CD4-positive, alpha-beta T cell treated with Interleukin-6 for 4 hours (primary cell): ENCODE results near the gene TNK2.
A peak's percentile ranks its signal among the peaks of the same experiment; 100 is the strongest.
"Not testable (repeated sequence)": the region's sequence is repeated elsewhere in the genome, so short reads cannot be mapped to it uniquely, and the experiment has no call there.

ENCODE experiments used
- DNase-seq: peaks from one replicate; pipeline ENCODE4 v3.0.0-alpha.2; 2020; ENCODE audit warnings: mixed read lengths

TNK2 gene

GRCh38 chr3:195867631-195868335 lies 40.6 kb downstream of the TNK2 start:
- no peak for DNase-seq

- DNase-seq = no peak
Measured at GRCh38 chr3:195866686-195867511, 41.5 kb downstream of the TNK2 start.

GRCh38 chr3:195865752-195866151 lies 42.6 kb downstream of the TNK2 start:
- DNase-seq = no peak

DNA sequence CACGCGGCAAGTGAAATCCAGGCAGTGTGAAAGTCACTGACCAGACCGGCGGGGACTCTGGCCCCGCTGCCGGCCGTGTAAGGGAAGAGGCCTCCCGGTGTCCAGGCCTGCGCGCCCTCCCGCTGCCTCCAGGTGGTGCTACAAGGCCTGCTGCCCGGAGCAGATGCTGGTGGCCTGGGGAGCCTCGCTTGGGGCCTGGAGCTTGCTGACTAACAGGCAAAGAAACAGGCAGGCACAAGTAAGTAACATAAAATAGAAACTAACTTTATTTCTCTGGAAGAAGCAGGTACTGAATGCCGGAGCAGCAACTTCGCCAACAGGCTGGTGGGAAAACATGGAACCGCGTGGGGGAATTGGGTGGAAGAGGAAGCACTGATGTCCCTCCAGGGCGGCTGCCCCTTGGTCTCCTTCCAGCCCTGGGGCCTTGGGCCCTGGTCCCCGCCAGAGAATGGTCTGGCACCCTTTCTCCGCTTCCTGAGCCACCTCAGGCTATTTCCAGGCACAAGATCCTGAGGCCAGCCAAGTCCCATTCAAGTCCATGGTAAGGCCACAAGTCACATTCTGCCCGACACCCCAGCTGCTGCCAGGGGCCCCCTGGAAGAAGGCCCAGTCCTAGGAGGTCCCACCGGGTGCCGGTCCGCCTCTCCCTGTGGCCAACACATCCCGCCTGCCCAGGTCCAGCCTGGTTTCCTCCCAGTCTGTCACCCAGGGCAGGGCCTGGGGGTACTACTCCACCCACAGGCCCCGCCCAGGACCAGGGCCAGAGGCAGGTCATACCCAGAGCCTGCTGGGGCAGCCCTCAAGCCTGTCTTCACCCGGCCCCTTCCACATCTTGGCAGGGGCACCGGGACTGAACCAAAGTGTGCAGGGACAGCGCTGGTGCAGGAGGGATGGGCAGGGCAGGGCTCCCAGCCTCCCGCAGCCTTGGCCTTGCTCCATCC lies 45.0 kb downstream of the TNK2 start:
- peak; percentile 69 for DNase-seq

DNA sequence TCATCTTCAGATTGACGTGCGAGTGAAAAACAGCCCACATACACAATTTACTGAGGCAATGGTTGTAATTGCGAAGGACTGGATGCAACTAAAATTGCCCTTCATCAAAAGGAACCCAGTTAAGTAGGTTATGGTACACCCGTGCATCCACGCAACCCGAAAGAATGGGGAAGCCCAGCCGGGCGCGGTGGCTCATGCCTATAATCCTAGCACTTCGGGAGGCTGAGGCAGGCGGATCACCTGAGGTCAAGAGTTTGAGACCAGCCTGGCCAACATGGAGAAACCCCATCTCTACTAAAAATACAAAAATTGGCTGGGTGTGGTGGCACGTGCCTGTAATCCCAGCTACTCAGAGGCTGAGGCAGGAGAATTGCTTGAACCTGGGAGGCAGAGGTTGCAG lies 46.0 kb downstream of the TNK2 start:
- DNase-seq = not testable (repeated sequence)

- DNase-seq = no peak
Measured at GRCh38 chr3:195860456-195860855, 47.9 kb downstream of the TNK2 start.

DNA sequence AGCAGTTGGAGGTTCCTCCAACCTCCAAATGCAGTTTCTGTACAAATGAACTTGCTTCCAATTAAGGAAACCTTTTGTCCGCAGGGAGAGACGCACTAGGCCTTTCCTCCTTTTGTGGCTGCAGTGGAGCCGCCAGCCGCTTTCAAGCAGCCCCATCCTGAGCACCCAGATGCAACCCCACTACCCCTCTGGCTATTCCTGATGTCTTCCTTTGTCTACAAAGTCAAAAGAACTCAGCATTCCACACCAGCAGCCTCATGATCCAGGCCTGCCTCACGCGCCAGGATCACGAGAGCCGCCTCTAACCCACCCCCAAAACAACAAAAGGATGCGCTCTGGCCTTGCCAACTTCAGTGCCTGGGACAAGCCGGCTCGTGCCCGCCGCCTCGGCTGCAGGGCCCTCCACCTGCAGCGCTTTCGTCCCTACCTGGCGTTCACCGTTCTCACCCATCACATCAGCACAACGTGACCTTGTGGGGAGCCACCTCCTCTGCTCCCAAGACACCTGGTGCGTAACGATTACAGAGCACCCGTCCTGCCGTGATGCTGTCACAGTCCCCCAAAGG lies 48.4 kb downstream of the TNK2 start:
- DNase-seq = no peak

DNA sequence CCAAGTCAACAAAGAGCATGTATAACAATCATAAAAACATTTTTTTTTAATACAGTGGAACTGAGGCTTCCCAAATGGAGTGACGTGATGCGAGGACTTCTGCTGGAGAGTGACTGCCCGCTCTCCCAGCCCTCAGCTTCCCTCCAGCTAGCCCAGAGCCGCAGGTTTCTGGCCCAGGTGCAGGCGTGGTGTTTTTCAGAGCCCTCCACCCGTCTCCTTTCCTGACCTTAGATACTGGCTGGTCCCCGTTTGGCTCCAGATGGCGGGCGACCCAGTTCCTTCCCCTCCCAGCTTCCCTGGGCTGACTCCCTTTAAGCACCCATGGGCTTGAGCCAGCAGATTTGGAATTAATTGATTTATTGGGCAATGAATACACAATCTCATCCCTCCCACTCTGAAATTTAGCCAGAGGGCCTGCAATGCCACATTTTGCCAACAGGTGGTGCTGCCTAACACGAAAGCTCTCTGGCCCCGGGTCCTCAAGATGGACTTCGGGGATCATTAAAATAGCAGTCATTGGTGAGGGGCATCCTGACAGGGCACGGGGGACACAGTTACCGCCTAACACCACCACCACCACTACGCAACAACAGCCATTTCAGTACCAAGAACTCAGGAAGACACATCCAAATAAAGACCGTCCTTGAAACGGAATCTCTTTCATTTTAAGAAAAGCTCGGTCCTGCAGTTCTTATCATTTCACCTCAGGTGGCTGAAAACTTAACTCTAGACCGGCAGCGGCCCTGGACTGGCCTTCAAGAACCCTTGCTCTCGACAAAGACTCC lies 49.1 kb downstream of the TNK2 start:
- peak; percentile 79 for DNase-seq

DNA sequence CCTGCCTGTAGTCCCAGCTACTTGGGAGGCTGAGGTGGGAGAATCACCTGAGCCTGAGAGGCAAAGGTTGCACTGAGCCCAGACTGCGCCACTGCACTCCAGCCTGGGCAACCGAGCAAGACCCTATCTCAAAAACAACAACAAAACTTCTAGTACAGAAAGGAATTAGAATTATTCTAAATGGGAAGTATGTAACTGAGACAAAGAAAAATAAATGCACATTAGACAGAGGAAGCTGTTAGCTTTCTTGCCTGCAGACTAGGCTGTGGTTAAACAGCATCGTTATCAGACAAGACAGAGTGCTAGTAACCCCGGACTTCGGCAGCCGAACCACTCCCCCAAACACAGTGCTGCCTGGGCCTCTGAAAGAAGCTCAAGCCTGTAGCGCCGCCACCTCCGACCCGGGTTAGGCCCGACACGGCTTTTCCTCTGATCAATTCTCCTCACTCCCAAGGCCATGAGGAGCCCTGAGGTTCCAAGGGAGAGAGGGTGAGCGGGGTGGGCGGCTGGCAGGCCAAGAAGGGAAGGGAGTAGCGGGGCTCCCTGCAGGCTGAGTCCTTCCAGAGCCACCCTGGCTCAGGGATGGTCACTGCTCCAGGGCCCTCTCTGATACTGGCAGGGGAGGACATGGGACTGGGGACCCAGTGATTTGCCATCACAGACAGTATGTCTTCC lies 51.8 kb downstream of the TNK2 start:
- no peak for DNase-seq

- DNase-seq = no peak
Measured at GRCh38 chr3:195855471-195856409, 52.6 kb downstream of the TNK2 start.

DNA sequence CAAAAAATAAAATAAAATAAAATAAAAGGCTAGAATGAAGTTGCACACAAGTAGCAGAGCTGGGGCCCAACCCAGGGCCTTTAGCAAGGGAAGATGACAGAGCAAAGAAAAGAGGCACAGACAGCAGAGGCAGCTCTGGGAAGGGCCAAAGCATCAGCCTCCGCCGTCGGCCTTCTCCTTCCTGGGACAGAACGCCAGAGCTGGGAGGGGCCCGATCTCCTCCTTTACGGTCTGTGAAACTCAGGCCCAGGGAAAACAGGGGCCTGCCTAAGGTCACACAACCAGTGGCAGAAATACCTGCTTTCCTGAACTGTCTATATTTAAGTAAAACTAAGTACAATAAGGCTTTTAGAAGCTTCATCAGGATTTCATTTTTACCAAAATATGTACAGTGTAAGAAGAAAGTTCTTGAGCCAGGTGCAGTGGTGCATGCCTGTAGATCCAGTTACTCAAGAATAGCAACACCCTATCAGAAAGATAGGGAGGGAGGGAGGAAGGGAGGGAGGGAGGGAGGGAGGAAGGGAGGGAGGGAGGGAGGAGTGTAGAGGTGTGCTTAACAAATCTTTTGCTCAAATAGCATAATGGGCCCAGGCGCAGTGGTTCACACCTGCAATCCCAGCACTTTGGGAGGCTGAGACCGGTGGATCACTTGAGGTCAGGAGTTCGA lies 53.6 kb downstream of the TNK2 start:
- no peak for DNase-seq

DNA sequence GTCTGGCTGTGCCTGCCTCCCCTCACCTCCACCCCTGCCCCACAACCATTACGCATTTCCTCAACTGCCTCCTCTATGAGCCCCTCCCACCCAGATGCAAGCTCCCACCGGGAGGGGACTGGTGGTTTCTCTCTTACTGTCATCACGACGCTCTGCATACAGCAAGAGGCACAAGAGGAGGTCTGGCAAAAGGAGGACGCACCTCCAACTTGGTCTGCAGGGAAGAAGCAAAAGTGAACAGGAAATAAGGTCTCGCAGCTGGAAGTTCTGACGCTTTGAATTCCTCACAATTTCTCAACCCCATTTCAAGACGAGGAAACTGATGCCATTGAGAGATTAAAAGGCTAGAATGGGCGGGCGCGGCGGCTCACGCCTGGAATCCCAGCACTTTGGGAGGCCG lies 54.4 kb downstream of the TNK2 start:
- no peak for DNase-seq

- no peak for DNase-seq
Measured at GRCh38 chr3:195853036-195853435, 55.3 kb downstream of the TNK2 start.

- DNase-seq = peak; percentile 91
Measured at GRCh38 chr3:195850857-195851543, 57.4 kb downstream of the TNK2 start.

DNA sequence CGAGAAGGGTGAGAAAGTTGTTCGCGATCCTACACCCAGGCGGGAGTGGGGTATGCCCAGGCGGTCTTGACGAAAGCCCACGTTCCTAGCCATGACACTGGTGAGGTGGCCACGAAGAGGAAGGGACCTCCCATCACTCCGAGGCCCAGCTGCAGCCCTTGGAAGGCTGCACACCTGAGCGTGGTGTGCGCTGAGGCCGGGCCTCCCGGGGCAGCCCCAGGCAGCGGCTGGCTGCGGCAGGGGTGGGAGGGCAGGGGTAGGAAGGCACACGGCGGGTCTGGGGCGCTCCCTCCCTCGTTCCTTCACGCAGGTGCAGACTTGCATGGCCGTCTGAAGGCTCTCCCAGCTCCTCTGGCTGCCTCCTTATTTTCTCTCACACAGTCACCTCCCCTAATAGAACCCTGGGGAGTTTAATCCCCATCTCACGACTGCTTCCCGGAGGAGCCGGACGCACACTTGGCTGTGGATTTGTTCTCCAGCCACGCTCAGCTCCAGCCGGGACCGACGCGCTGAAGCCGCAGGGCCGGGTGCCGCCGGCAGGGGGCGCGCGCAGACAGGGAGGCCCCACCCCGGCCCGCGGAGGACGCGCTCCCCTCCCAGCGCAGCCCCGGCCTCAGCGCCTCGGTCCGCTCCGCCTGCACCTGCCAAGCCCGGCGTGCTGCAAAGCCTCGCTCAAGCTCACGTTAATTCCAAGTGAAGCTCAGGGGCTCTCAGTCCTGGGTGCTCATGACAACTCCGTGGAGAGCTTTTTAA lies 58.9 kb downstream of the TNK2 start:
- DNase-seq = no peak

DNA sequence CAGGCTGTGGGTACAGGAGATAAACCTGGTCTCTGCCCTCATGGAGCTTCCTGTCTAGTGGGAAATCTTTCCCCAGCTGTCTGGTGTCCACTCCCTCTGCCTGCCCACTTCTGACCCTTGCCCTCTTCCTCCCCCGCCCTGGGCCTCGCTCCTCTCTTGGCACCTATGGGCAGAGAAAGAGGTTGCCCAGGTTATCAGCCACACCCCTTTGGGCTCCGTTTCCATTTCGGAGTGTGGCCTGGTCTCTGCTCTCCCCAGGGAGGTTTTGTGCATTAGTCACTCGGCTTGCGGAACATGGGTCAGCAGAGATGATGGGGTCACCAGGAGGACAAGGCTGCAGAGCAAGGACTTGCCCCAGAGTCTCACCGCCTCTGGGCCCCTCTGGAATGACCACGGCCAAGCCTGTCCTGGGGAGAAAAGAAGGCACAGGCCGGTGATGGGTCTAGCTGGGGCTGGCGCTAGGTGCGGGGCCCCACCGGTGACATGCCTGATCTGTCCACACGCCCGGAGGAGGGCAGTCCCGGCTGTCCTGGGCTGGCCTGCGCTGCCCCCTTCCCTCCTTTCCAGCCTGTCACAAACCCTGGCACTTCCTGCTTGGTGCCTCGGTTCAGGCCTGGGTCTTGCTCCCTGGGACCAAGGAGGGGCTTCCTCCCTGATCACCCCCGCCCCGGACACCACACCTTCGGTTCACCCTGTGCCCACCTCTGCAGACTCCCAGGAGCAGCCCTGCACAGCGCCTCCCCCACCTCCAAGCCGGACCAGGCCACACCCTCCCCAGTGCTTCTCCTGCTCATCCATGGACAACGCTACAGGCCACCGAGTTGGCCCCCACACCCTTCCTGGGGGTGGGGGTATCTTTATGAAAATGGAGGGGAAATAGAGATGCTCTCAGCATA lies 61.0 kb downstream of the TNK2 start:
- DNase-seq = no peak

- DNase-seq = no peak
Measured at GRCh38 chr3:195845483-195845882, 62.9 kb downstream of the TNK2 start.
